M059J (cell line): Measurements from ENCODE around the gene SLC9A9. TPM values are rescaled to one million over a fixed set of nuclear protein-coding genes. Genes with fewer than 3 reads are reported as not detected.
A peak's percentile ranks its signal among the peaks of the same experiment; 100 is the strongest.

Experiments used
- DNase-seq: peaks from one replicate; pipeline ENCODE4 v3.0.0-alpha.2; 2012; ENCODE audit warnings: low read depth
- total RNA-seq: library from RNA; depleted of rRNA; stranded (reverse); fragments of >200 nt; shearing (Covaris generic); gene quantifications from 2 replicates; pipeline ENCODE4 v1.2.3, GENCODE V29; 2014

The SLC9A9 gene
- total RNA-seq, 1 experiment from 2014 or later, result 0.10 TPM

DNA sequence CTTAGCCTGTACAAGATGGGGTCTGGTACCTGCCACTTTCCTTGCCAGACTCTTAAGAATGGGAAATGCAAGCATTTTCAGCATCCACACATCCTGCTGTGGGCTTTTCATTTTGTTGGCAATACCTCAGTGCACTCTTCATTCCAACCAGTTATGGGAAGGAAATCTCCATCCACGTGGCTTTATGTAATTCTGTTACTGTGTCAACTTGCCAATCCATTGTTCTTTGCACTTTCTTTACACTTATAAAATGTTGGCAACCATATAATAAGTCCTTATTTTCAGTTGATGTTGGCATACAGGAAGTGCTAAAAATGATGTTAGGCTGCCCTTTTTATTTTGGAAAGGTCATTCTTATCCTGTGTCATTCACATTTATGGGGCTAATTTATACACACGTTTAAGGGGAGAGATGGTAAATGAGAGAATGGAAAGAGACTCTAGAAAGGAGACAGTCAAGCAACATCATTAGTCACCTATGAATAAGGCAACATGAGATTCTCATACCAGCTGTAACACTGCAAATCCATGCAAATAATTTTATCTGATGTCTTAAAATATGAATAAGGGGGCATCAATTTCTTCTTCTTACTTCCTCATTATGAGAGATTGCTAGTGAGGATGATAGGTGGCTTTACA is 490.0 kb downstream of the SLC9A9 start:
- DNase-seq, result no peak

DNA sequence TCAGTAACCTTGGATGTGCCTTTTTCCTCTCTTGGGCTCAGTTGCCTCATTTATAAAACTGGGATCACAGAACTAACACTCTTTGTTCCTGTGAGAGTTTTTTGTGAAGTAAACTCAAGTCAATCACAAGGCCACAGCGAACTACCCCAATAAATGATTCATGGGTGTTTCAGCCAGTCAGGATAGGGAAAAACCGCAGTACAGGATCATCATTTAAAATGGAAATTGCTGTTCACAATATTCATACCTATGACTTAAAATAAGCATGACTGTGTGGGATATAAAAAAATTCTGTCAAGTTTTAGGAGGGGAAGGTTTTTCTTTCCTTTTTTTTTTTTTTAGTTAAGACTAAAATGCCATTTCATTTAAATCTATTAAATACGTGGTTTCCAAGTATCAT is 490.6 kb downstream of the SLC9A9 start:
- DNase-seq, result peak; percentile 23

DNA sequence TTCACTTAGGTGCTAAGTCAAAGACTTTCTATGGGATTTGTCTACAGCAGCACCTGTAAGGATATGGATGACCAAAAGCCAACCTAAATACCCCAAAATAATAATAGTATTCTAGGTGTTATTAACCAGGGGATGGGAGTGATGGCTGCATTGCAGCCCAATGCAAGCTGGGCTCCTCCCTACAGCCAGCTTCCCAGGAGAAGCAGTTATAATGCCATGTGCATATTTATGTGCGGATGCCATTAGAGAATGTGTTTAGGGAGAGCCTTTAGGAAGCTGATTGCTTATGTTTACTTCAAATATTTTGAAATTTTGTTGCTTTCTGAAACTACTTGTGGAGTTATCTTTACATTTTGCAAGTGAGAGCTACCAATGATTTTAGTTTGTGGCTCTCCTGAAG is 491.4 kb downstream of the SLC9A9 start:
- no peak for DNase-seq

DNA sequence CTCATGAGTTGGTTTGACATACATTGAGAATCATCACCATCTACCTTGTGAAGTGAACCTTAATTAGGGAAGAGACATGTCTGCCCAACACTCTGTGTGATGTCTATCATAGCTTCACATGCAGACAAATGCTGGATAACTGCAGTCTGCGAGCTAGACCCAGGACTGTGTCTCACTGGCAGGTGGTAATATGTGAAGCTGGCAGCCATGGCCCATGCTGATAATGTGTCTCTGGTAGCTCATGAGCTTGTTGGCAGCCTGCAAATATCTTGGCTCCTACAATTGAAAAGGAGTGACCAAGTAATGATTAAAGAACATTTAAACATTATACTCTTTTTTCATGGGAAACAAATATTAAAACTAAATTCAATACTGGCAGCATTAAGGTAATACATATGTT is 493.9 kb downstream of the SLC9A9 start:
- no peak for DNase-seq

DNA sequence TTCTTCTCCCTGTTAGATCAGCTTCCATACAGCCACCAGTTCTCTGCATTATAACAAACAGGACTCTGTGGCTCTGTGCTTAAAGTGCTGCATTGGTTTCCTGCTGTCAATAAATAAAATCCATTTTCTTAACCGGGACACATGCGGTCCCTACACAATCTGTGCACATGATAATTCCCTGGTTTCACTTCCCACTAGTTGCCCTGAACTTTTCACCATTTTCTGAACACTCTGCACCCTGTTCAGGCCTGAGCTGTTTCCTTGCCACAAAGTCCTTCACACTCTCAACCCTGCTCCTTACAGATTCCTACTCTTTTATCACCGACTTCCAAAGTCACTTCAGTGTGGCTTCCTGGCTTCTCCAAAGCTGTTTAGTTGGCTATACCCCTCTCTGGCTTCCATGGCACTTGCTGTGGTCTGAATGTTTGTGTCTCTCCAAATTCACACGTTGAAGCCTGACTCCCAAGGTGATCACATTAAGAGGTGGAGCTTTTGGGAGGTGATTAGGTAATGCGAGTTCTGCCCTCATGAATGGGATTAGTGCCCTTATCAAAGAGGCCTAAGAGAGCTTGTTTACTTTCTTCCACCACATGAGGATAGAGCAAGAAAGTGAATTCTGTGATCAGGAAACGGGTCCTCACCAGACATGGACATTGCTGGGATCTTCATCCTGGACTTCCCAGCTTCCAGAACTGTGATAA is 495.3 kb downstream of the SLC9A9 start:
- no peak for DNase-seq

DNA sequence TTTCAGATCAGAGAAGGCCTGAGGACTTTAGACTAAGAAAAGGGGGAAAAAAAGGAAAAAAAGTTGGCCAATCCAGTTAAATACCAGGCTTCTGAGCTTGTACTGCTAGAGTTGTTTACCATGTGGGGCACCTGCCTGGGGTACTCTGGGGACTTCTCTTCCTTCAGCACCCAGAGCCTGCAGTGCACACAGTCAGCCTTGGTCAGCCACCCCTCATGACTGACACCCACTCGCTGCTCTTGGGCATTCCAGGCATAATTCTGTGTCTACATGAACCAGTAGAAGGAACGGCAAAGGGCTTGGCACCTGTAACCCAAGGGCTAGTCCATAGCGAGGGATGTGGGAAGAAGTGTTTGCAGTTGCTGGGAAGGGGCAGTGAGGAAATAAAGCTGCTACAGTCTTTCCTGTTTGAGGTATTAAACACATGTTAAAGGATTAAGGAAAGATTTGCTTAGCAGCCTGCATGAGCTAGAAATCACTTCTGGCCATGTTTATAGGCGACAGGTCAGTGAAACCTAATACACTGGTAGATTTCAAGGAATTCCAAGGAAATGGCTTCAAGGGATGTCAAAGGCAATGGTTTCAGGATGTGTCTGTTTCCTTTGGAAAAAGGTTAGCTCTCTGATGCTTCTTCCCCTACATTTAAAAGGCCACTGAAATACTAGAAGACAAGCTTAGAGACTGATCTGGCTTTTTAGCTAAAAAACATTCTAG is 496.2 kb downstream of the SLC9A9 start:
- no peak for DNase-seq

DNA sequence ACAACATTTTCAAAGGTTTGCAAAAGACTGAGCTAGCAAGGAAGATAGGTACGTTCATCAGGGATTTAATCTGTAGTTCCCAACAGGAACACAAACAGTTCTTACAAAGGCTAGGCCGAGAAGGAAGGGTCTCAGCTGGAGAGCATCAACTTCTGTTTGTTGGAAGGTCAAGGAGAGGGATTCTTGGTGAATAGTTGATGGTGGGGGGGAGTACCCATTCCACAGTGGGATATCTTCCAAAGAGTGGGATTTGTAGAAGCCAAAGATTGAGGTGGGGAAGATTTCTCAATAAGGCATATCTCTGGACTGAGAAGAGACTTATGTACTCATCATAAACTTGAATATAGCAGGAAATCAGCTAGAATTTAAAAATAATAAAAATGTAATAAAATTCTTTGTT is 496.9 kb downstream of the SLC9A9 start:
- no peak for DNase-seq

DNA sequence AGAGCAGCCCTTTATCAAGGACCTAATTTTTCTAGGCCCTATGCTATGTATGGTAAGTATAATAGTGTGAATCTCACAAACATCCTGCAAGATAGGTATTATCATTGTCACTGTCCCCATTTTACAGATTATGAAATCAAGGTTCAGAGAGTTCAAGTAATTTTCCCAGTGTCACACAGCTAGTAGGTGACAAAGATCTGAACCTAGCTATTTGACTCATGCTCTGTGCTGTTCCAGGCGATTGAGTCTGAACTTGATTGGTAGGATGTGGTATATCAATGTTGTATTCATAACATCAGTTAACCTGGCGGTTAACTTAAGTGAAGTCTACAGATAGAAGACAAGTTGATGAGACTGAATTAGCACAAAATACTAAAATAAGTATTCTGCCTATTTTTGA is 498.8 kb downstream of the SLC9A9 start:
- no peak for DNase-seq

DNA sequence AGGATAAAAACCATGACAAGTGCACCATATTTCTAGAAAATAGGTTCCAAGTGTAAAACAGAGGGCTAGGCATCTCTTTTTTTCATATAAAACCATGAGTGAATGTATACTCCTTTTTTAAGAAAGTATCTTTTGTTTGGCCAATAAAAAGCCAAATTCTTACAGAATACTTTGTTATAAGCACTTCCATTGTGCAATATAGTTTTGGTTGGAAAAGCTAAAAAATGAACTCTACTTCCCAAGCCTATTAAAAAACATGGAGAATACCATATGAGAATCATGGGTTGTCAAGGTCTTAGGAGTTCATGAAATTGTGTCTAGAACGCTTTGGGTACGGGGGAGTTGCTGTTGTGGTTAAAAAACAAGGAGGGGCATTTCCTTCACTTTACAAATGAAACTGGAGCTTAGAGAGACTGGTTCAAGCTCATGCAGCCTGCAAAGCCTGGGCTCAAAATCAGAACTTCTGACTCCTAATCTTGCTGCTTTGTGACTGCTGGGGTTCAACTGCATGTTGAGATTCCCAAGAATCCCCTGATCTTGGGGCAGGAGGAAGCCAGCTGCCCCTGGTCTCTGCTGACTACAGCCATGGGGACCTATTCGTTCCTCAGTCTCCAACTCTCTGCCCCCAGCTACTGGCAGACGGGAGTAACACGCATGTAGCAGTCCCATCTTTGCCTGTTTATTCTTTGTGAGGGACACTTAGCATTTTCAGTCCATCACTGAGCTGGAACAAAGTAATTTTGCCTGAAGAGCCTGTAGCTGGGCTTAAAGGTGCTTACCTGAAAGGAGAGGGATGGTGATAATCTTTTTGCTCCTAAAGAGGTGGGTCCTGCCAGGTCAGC is 499.6 kb downstream of the SLC9A9 start:
- DNase-seq, result peak; percentile 22

DNA sequence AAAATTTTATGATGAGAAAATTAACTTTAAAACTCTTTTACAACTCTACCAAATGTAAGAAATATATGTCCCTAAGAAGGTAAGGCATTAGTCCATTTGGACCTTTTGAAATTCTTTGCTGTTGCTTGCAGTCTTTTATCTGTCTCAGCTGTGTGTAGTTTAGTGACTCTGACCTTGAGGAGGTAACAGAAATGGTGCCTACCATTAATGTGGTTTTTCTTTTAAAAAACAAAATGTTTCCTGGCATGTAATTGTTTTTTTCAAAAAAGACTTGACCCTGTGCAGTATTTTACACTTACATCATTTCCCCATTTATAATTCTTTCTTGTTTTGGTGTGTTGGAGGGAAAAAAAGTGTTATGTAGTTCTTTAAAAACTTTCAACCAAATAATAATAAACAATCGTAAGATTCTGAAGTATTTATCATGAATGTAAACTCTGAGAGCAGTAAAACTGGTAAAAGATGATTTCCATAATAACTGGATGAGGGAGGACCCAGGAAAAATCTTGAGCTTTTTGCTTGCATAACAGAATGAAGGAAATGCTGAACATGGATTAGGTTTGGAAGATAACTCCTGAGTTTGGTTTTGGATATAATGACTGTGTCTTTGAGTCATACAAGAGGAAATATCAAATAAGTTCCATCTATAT is 503.6 kb downstream of the SLC9A9 start:
- no peak for DNase-seq

DNA sequence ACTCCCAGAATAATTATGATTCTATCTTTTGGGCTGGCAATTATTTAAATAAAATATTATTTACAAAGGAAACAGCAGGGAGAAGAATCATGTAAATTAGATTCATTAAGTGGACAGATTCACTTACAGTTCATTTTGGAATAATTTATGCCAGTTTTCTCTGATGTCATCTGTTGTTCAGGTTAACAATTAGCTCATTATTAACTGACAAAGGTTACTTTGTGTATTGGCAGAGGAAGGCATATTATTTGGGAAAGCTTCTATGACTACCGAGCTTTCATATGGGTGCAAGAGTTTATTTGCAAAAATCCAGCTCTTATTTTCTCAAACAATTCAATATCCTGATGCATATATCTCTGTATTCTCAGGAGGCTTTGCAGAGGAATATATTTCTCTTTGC is 504.3 kb downstream of the SLC9A9 start:
- DNase-seq, result no peak

DNA sequence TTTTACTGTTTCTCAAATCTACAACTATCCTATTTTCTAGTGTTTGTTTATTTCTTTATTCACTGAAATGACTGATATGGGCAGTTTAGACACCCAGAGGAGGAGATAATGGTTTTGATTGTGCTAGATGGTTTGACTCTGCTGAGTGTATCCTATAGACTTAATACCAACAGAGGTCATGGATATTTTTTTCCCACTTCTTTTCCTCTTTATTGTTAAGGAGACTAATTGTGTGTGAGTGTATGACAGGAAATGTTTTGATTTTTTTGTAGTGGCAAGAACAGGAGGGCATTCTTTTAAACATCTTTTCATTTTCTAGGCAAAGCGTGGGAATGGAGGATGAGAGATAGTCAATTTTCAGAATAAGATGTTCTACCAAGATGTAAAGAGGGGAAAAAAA is 505.2 kb downstream of the SLC9A9 start:
- DNase-seq, result no peak

DNA sequence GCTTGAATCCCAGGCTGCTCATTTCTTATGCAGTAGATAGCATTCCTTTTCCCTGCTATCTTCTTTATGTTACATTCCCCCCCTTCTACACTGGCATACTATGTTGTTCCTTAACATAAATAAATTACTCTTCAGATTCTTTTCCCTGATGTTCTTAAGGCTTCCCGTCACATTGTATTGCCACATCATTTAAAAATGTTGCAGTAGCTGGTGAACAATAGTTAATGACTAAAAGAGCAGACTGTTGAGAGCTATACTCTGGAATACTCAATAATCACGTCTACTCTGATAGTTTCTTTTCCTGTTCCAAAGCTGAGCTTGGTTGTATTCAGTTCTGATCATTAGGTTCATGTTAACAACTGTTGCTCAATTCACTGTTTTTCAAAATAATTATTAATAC is 508.8 kb downstream of the SLC9A9 start:
- no peak for DNase-seq

DNA sequence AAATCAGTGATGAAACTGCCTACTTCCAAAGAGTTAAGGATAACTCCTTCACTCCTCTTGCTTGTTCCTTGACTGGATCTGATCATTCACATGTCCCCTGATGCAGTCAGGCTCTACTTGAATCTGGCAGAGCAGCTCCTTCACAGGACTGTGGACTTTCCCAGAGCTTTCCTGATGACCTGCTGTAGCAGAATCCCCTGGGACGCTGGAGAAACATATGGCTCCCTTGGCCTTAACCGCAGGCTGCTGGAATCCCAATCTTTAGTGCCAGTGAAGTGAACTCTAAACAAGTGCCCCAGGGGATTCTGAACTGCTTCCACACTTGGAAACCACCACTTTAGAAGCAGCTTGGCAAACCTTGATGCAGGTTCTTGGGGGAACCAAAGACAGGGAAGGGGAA is 510.9 kb downstream of the SLC9A9 start:
- peak; percentile 43 for DNase-seq

DNA sequence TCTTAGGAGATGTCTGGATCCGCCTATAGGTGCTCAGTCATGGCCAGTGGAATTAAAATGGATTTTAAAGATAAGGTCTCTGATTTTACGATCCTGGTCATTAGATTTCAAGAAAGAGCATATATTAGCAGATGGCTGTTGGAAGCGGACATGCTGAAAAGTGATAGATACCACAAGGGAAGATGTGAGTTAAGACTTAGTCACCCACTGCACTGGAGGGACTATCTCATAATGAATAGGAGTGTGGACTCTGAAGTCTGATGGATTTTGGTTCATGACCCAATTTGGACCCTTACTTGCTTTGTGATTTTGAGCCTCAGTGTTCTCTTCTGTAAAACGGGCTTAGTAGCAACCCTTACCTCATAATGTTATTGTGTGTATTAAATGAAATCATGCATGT is 514.0 kb downstream of the SLC9A9 start:
- DNase-seq, result no peak

DNA sequence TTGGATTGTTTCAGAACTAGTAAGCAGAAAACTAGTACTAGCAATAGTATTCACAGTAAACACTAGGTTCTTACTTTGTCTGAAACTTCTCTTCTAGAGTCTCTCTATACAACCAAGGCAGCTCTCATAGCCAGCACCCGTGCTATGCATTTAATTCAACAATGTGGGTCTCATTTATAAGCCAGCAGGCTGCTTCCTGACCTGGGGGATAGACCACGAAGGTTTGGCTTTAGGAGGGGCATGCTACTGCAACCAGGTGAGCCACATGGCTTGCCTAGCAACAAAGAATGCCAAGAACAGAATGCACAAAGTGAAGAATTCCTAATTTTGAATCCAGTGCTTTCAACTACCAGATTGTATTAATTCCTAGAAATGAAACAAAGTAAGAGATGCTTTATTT is 514.9 kb downstream of the SLC9A9 start:
- no peak for DNase-seq

DNA sequence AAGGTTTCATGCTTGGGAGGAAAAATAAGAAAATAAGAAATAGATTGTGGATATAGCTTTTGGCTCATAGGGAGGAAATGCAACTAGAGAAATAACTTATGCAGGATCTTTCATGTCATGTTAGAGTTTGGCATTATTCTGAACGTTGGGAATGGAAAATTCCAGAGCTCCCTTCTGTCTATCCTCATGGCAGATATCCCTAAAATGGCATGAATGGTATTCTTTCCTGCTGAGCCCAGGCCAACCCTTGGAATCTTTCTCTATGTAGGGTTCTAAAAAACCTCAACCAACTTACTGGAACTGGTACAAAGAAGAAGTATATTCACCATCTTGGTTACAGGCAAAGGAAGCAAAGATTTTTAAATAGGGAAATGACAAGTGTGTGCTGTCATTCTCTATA is 516.2 kb downstream of the SLC9A9 start:
- DNase-seq, result no peak

DNA sequence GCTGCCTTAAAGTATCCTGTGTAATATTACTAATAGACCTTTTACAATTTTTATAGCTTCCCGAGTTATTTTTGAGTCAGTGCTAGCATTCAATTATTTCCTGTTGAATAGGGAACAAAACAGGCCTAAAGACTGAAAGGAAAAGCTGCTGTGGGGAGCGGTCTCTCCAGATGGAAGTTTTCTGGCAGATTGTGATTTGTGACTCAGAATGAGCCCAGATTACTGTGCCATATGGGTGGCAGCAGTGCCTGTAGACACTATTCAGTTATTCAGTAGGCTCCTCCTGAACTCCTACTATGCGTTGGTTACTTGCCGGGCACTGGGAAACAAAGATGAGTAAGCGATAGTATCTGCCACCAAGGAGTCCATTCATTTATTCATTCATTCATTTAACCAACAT is 516.9 kb downstream of the SLC9A9 start:
- peak; percentile 28 for DNase-seq

DNA sequence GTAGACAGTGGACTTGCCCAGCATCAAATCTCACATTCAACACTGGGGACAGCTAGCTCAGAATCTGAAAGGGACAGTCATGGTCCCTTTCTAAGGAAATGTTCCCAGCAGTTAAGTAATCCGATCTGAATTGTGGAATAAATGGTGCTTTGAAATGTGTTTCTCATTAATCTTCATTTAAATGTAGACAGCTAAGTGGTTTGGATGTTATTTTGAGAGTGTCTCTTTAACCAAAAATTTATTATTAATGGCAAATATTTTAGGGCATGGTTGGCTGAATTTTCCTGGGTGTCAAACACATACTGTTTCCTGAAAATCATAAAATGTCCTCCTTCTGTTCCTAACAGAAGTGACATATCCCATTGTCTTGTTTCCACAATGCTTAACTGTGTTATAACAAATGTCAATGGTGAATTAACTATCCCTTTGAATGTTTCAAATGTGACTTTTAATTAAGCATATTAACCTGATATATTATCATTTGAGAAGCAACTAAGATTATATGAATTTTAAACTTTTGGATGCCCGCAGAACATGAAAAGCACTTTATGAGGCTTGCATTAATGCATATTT is 517.9 kb downstream of the SLC9A9 start:
- no peak for DNase-seq

DNA sequence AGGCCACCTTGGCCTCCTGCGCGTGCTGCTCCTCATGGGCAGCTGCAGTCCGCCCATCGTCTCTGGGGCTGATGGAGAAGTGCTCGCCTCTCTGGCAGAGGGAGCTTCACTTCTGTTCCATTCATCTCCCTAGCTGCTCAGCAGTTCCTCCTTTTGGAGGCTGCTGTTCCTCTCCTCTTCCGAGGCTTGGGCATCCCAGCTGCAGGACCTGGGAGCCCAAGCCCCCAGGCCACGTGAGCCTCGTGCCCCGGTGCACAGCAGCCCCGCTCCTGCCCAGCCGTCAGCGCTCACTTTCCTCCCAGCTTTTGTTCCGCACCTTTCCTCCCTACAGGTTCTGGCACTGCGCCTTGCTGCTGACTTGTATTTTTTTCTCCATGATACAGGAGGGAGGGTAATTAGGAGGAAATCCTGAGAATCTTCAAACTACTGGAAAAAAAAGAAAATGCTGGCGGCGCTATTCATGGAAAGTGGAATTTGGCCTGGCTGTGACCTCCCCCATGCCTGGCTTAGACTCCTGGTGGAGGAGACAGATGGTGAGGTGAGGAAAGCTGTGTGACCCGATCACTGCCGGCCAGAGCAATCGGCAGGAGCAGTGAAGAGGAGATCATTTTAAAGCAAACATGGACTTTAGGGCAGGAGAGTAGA is 518.6 kb downstream of the SLC9A9 start:
- DNase-seq, result peak; percentile 10

DNA sequence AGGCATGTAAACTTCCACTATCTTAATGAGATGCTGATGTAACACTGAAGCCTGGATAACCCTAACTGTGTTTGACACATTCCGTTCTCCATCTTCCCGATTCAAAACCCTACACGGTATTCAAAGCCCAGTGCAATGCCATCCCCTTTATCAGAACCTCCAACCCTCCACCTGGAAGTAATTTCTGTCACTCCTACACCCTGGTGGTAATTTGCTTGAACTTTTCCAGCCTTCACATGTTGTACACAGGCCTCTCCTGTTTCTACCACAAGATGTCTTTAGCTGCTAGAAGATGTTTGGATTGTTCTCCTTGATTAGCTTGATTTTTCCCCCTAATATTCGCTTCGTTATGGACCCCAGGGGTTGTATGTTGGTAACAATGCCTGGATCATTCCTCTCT is 519.8 kb downstream of the SLC9A9 start:
- DNase-seq, result no peak
